Skin of body (tissue), 2 donors: ENCODE measurements around the gene SLC35F3. TPM values are rescaled to one million over a fixed set of nuclear protein-coding genes. Genes with fewer than 3 reads are reported as not detected.
A peak's percentile ranks its signal among the peaks of the same experiment; 100 is the strongest.
"Not testable (repeated sequence)": the region's sequence is repeated elsewhere in the genome, so short reads cannot be mapped to it uniquely, and the experiment has no call there.

ENCODE experiments used
- DNase-seq: peaks from one replicate; lab custom pipeline; 2025; lab: John Stamatoyannopoulos, UW
- total RNA-seq: library from RNA; depleted of rRNA; stranded (reverse); fragments of >200 nt; gene quantifications from one replicate; pipeline ENCODE4 v1.2.3, GENCODE V29; 2014

SLC35F3 gene
- total RNA-seq, 1 donor from 2014 or later = 0.79 TPM

GRCh38 chr1:234280500-234280899, 376.0 kb downstream of the SLC35F3 start:
- DNase-seq = no peak

- DNase-seq = peak; percentile 67
These were observed 377.5 kb downstream of the SLC35F3 start for GRCh38 chr1:234281826-234282489.

GRCh38 chr1:234286206-234286605, 381.7 kb downstream of the SLC35F3 start:
- DNase-seq = no peak

GRCh38 chr1:234288946-234289345, 384.5 kb downstream of the SLC35F3 start:
- no peak for DNase-seq

GRCh38 chr1:234289538-234290305, 385.2 kb downstream of the SLC35F3 start:
- no peak for DNase-seq

- DNase-seq = no peak
These were observed 387.5 kb downstream of the SLC35F3 start for GRCh38 chr1:234292011-234292410.

- no peak for DNase-seq
These were observed 388.1 kb downstream of the SLC35F3 start for GRCh38 chr1:234292548-234292947.

- no peak for DNase-seq
These were observed 389.8 kb downstream of the SLC35F3 start for GRCh38 chr1:234294109-234294817.

GRCh38 chr1:234295068-234295467, 390.6 kb downstream of the SLC35F3 start:
- no peak for DNase-seq

- DNase-seq = no peak
These were observed 391.1 kb downstream of the SLC35F3 start for GRCh38 chr1:234295626-234296025.

GRCh38 chr1:234296496-234296895, 392.0 kb downstream of the SLC35F3 start:
- DNase-seq = no peak

- DNase-seq = no peak
These were observed 393.2 kb downstream of the SLC35F3 start for GRCh38 chr1:234297668-234298067.

- peak; percentile 2 for DNase-seq
These were observed 395.6 kb downstream of the SLC35F3 start for GRCh38 chr1:234300096-234300495.

GRCh38 chr1:234301663-234302062, 397.2 kb downstream of the SLC35F3 start:
- not testable (repeated sequence) for DNase-seq

GRCh38 chr1:234302354-234302962, 398.0 kb downstream of the SLC35F3 start:
- DNase-seq = no peak

GRCh38 chr1:234303231-234303630, 398.8 kb downstream of the SLC35F3 start:
- no peak for DNase-seq

GRCh38 chr1:234307726-234308125, 403.2 kb downstream of the SLC35F3 start:
- DNase-seq = no peak

- no peak for DNase-seq
These were observed 404.7 kb downstream of the SLC35F3 start for GRCh38 chr1:234309243-234309597.

GRCh38 chr1:234309598-234310459, 405.4 kb downstream of the SLC35F3 start:
- no peak for DNase-seq

GRCh38 chr1:234310460-234310817, 406.0 kb downstream of the SLC35F3 start:
- DNase-seq = no peak

GRCh38 chr1:234311414-234311813, 406.9 kb downstream of the SLC35F3 start:
- no peak for DNase-seq
